Islet of Langerhans (tissue), 1 donor: Measurements from ENCODE around the gene SLC66A3.

Experiments used
- FAIRE-seq: peaks from one replicate; lab custom pipeline; 2011; peaks lifted over from hg19 to GRCh38; lab: Jason Lieb, UNC

Gene SLC66A3

DNA sequence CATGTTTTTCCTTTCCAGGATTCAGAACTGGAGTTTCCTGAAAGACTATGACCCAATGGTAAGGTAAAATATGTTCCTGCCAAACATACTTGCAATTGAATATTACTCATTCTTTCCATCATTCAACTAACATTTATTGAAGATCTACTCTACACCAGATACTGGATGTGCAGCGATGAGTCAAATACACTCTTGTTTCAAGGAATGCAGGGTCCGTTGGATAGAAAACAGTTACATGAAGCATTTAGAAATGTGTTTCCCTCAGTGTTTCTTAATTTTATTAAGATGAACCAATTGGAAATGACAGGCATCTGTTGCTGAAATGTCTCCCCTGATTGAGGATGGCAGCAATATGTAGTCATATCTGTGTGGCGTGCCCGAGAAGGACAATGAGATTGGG lies 14.8 kb upstream of the SLC66A3 start:
- no peak for FAIRE-seq

GRCh38 chr2:11141319-11141718 lies 13.9 kb upstream of the SLC66A3 start:
- FAIRE-seq = no peak

DNA sequence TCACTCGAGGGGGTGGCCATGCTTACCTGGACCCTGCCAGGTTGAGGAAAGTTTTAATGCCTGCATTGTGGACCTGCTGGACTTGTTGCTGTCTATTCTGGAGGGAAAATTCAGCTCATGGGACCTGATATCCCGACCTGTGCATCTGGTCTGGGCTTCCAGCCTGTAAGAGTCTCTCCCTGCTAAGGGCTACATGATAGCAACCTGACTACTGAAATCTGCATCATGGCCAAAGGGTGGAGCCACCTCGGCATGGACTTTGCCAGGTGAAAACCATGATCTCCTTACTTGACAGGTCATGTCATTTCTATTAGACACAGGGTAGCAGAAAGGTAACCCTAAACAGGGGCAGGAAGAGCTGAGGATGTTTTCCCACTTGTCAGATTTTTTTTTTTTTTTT lies 12.9 kb upstream of the SLC66A3 start:
- FAIRE-seq = no peak

- no peak for FAIRE-seq
These were observed 12.3 kb upstream of the SLC66A3 start for GRCh38 chr2:11142987-11143386.

DNA sequence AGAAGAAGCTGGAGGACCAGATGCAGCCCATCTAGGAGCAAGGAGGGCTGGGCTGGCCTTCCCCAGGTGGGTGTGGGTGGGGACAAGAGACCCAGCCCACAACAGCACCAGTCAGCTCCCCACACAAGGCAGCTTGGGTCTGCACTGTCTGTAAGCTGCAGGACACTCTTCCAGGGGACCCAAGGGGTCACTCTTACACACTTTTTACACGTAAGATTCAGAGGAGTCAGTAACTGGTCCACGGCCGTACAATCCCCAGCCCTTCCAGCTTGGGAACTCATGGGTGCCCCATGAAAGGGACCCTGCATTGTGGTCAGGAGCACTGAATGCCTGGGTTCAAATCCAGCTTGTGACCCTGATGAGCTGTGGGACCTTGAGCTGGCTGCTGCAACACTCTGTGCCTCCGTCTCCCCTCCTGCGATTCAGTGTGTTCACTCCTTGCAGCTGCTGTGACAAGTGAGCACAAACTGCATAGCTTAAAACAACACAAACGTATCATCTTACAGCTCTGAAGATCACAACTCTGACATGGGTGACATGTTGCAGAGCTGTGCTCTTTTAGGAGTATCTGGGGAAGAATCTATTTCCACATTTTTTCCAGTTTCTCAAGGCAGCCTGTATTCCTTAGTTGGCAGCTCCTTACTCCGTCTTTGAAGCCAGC lies 11.1 kb upstream of the SLC66A3 start:
- no peak for FAIRE-seq

DNA sequence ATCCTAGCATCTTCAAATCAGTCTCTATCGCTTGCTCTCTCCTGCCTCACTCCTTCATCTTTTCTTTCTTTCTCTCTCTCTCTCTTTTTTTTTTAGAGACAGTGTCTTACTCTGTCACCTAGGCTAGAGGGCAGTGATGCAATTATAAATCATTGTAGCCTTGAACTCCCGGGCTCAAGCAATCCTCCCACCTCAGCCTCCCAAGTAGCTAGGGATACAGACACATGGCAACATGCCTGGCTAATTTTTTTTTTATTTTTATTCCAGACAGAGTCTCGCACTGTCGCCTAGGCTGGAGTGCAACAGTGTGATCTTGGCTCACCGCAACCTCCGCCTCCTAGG lies 10.6 kb upstream of the SLC66A3 start:
- FAIRE-seq = no peak

GRCh38 chr2:11145350-11145749 lies 9.9 kb upstream of the SLC66A3 start:
- FAIRE-seq = no peak

DNA sequence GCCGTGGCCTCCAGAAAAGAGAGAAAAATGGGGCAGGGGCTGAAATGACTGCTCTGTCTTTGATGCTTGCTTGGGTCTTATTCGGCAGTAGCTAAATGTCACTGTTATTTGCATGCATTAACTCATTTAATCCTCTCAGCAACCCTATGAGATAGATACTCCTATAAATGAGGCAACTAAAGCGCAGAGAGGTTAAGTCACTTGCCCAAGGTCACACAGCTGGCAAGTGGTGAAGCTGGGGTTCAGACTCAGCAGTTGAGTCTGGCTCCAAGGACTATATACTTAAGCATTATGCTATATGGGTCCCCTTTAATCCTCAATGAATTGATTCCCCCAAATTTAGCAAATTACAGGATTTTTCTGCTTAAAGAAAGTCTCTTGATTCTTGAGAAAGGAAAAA lies 9.2 kb upstream of the SLC66A3 start:
- no peak for FAIRE-seq

DNA sequence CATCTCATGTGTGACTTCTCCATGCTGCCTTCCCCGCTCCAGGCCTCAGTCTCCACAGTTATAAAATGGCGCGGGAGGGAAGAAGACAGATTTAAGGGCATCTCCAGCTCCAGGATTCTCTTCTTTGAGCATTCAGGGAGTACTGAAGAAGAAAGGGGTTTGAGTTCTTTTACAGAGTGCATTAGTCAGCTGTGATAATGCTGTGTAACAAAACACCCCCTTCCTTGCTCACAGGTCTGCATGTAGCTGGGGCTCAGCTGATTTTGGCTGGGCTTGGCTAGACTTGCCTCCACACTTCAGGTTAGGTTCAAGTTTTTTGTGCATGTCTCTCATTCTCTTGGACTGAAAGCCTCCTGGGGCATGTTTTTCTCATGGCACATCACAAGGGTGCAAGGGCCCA lies 8.0 kb upstream of the SLC66A3 start:
- no peak for FAIRE-seq

DNA sequence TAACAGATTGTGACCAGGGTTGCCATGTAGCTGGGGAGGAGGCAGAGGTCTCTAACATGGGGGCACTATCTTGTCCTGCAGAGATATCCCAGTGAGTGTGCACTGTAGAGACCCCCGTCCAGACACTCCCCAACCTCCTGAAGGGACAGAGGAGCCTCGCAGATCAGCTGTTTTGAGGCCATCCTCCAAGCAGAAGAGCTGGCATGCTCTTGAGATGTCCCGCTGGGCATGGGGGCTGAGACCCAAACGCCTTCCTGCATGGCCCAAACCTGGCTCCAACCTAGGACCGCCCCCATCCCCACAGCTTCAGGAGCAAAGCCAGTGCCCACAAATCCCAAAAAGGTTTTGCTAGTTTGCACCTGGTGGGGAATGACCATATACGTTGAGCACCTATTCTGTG lies 2.7 kb upstream of the SLC66A3 start:
- no peak for FAIRE-seq

DNA sequence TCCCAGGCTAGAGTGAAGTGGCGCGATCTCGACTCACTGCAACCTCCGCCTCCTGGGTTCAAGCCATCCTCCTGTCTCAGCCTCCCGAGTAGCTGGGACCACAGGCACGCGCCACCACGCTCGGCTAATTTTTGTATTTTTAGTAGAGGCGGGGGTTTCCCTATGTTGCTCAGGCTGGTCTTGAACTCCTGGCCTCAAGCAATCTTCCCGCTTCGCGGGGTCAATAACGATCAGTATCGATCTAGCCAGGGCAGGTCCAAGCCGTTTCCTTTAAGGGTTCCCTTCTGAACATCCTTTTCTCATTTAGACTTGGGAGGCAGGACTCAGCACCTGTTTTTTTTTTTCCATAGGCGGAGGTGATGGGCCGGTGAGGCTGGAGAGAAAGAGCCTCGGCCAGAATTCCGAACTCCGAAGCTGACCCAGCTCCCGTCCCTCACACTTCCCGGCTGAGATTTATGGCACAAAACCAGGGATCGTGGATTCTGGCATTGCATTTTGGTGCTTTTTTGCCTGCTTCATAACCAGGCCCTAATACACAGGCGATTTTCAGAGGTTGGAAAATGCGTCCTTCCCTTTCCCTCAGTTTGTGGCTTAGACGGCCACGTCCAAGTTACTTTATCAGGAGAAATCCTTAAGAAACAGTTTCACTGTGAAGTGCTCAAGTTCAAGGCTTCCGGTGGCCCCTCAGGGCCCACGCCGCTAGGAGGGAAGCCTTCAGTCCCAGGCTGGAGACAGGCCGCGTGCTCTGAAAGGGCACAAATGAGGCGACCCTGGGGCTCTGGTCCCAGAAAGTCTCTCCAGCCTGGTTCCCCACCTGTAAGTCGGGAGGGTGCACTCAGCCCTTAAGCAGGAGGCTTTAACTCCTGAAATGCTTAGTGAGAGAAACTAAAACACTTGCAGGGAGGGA lies 998 bp upstream of the SLC66A3 start:
- FAIRE-seq = no peak

GRCh38 chr2:11154923-11155380 lies 315 bp upstream of the SLC66A3 start:
- no peak for FAIRE-seq

DNA sequence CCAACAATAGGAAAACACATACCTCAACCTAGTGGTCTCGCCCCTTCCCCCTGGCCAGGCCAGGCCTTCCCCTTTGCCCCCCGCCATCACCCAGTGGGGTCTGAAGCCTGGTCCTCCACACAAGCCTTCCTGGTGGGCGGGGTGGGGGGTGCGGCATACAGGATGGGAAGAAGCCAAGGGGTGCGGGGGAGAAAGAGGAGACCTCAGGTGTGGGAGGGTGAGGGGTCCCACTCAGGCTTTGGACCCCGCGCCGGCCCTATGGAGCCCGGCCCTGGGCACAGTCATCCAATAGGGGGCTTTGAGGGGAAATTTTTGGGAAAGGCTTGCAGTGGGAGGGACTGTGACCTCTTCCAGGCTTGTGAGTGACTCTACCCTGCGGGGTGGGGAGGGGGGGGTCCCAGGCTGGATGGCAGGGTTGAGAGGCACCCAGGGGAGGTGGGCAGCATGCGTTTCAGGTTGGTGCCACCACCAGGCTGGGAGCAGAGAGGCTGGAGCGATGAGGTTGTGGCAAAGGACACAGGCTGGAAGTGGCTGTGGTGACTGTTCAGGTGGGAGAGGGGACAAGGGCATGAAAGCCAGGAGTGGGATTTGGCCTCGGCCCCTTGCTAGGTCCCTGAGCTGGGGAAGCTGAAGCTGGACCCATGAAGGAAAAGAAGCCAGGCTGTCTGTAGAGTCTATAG lies 1.3 kb downstream of the SLC66A3 start:
- no peak for FAIRE-seq

GRCh38 chr2:11157296-11157695 lies 2.0 kb downstream of the SLC66A3 start:
- FAIRE-seq = no peak

DNA sequence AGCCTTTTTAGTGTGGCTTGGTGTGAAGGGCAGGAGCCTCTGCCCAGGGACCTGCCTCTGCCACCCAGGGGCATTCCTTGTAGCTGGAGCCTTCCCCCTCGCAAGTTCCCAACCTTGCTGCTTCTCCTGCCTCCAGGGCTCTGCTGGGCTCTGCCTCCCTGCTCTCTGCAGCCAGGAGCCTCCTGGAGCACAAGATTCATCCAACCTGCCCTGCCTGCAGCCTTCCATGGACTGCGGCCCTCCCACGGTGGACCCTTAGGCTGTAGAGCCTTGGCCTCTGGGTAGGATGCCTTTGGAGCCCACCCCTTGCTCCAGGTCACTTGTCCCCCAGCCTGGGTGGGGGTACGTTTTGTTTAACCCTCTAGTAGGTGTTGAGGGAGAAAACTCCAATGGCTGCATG lies 2.5 kb downstream of the SLC66A3 start:
- no peak for FAIRE-seq

DNA sequence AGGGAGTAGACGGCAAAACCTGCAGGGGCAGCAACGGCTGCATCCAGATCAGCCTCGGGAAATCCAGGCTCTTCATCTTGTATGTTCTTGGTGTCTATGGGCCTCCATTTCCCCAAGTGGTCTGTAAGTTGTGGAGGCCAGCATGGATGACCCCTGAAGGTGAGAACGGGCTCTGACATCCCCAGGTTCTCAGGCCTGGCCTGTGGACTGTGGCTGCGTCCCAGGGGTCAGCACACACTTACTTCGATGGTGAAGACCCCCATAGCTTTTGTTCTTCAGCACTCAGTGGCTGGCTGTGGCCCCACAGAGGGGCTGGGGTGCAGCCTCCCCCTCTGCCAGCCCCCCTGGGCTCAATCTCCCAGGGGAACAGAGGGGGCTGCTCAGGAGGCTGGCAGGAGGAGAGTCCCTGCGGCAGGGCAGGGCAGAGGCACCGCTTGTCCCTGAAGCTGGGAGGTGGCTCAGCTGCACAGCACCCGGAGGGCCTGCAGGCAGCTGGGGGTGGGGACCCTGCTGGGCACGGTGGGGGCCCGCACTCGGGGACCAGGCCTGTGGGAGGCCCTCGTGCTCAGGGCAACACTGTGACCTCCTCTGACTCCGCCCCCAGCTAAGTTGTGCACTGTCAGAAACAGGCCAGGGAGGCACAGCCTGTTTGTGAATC lies 3.8 kb downstream of the SLC66A3 start:
- FAIRE-seq = no peak

GRCh38 chr2:11159574-11160170 lies 4.4 kb downstream of the SLC66A3 start:
- no peak for FAIRE-seq

DNA sequence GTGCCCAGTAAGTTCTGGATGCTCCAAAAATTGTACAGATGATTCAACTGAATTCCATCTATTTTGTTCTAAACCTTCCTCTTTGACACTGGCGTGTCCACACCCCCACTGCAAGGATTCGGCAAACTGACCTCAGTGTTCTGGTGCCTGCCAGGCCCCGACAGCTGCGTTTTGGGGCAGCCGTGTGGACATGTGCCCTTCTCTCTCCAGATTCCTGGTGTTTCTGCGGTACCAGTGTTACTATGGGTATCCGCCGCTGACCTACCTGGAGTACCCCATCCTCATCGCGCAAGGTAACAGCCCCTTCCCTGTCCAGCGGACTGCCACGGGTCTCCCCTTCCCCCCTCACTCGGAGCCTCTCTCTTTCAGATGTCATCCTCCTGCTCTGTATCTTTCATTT lies 5.0 kb downstream of the SLC66A3 start:
- no peak for FAIRE-seq

GRCh38 chr2:11160731-11161455 lies 5.6 kb downstream of the SLC66A3 start:
- no peak for FAIRE-seq

GRCh38 chr2:11161747-11162146 lies 6.5 kb downstream of the SLC66A3 start:
- no peak for FAIRE-seq

- no peak for FAIRE-seq
These were observed 8.4 kb downstream of the SLC66A3 start for GRCh38 chr2:11163439-11164317.
